Retina (tissue), 1 donor: ENCODE measurements around the gene ABCC12.

Experiments
- DNase-seq: peaks from one replicate; pipeline ENCODE4 v3.0.0-alpha.2; 2016

Gene ABCC12

GRCh38 chr16:48131201-48131935 is 24.4 kb downstream of the ABCC12 start:
- DNase-seq = no peak

DNA sequence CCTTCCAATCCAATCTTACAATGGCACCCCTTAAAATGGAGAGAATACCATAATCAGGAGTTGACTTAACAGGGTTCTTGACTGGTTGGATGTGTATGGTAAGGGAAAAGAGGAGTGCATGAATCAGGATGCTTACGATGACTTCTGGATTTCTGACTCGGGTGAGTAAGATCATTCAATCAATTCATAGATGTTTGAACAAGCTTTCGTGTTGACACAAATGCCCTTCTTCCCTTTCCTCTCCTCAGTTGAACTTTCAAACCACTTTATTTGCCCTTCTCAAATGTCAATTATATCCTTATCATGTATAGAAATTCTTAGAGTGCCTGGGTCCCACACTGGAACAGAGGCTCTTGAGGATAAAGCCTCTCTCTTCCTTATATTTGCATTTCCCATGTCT is 25.9 kb downstream of the ABCC12 start:
- DNase-seq = no peak

- DNase-seq = no peak
These were observed 27.0 kb downstream of the ABCC12 start for GRCh38 chr16:48128769-48129168.

- no peak for DNase-seq
These were observed 28.8 kb downstream of the ABCC12 start for GRCh38 chr16:48126801-48127644.

GRCh38 chr16:48125888-48126287 is 29.9 kb downstream of the ABCC12 start:
- no peak for DNase-seq

DNA sequence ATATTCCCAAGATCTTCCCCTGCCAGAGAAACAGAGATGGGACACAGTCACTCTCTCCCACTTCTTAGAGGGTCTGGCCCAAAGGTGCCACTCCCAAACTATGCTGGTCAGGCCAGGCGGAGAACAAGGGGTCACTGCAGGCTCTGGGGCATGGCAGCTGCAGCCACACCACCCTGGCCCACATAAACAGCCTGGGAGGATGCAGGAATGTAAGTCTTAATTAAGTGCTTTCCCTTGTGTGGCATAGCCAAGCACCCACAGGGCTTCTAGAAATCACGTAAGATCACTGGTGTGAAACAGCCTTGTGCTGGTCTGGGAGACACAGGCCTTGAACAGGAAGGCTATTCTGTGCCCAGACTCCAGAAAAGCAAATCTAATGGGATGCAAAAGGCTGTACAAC is 31.5 kb downstream of the ABCC12 start:
- DNase-seq = no peak

DNA sequence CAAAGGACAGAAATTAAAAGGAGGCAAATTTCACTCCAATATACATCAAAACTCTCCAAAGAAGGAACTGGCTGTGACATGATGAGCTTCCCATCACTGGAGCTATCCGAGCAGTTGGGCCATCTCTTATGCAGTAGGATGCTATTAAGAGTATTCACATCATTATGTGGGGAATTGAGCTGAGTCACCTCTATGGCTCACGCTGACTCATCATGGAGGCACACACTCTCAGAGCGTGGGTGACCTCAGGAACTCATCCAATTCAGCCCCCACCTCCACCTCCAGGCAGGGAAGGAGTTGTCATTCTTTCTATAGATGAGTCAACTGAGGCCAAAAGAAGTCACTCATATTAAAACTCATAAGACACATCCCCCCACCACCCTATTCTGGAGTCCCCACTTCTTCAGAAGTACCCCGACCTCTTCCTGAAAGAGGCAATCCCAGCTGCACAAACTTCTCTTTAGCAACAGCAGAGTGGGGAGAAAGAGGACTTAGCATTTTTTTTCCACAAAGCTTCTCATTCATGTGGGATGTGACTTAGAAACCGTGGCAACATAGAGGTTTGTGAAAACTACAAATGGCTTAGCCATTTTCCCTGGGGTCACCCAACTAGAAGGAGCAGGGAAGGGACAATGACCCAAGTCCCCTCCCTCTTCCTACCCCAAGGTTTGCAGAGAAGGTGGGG is 32.5 kb downstream of the ABCC12 start:
- no peak for DNase-seq

DNA sequence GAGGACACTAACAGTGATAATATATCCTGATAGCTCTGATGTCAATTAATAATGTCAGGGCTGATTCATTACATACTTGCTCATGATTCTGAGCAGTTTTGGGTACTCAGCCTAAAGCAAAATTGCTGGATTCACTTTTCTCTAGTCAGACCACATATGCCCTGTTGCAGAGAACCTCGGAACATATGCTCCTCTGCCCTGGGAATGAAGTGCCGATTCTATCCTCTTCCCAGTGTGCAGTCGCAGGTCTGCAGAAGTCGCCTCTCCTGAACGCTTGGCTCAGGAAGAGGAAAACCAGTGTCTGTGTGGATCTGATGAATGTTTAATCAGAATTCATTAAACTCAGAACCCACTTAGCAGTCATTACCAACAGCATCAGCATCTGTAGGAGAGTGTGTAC is 34.5 kb downstream of the ABCC12 start:
- DNase-seq = no peak

DNA sequence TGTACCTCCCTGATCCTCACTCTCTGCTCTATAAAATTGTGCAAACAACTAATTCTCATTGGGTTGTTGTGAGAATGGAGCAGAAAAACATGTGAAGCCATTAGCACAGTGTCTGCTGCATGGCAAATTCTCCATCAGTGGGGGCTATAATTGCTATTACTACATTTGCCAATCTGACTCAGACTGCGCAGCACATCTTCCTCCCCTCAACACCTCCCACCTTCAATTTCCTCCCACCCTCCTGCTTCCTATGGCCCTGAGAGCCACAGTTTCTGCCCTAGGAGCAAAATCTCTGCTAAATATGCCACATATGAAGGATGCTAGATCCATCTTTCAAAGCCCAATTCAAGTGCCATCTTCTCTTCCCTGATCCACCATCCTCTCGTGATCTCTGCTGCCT is 37.0 kb downstream of the ABCC12 start:
- DNase-seq = no peak

DNA sequence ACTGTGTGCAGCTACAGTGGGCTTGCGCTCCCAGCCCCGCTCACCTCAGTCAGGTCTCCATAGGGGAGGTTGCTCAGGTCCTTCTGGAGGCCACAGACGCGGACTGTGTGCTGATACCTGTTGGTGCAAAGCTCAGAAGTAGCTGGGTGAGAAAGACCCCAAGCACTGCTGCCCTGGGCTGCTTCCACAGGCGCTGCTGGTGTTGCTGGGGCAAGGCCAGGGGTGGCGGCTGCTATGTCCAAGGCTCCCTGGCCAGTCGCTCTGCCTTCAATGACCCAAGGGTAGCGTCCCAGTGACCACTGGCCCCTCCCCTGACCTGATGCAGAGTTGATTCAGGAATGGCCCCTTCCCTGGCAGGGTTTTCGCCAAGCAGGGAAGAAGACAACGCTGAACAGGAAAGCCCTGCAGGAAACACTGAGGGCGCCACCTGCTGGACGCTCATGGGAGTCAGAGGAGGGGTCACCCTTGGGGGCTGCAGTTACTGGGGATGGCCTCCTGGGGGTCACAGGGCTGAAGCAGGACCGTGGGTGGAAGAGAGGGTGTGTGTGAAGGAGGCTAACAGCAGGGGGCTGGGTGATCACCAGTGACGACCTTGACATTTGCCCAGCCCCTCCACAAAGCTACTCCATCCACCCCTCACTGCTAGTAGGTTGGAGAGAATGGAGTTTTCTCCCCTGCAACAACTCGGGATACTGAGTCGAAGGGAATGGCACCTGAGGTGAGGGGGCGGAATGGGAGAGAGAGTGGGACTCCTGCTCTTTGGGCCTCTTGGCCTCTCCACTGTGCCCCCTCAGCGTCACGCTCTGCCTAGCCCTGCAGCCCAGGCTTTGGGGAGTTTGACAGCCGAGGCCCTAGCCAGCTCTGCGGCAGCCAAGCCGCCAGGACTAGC is 38.3 kb downstream of the ABCC12 start:
- DNase-seq = peak; percentile 73

DNA sequence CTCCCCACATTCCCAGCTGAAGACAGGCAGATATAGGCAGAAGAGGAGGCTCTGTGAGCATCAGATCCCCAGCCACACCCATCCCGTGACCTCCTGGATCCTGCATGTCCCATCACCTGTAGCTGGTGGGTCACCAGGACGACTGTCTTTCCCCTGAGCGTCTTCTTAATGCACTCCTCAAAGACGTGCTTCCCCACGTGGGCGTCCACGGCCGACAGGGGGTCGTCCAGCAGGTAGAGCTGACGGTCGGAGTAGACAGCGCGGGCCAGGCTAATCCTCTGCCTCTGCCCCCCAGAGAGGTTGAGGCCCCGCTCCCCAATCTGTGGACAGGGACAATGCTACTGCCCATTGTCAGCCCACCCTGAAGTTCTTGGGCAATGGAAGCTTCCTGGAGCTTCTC is 40.5 kb downstream of the ABCC12 start:
- no peak for DNase-seq

DNA sequence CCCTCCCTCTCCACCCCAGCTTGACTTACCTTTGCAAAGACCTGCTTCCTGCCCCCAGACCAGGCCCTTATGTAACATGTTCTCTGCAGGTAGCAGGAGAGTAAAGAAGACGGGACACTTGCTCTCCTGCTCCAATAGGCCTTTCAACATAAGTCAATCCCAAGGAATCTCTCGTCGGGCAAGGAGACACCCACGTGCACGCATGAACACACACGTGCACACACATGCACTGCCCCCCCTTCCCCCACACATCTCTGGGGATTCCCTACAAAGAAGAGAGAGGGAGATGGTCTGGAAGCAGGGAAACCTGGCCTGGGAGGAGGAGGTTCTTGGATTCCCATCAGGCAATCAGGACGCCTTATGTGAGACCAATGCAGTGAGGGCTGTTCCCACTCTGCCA is 41.4 kb downstream of the ABCC12 start:
- DNase-seq = no peak

GRCh38 chr16:48113471-48113870 is 42.3 kb downstream of the ABCC12 start:
- no peak for DNase-seq

DNA sequence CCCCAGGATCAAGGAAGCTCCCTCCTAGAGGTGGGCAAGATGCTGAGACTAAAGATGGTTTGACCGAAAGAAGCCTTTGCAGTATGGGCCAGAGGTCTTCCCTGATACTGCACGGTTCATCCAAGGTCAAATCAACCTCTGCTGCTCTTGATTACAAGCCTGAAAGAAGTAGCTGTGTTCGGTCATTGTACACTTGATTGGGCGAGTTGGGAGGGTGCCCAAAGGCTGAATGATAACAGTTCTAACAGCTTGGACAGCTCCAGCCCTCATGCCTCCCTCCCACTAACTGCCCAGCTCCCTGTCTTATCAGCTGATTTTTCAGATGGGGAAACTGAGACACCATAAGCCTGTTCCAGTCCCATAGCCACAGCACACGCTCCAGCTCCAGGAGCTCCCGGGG is 42.8 kb downstream of the ABCC12 start:
- no peak for DNase-seq

GRCh38 chr16:48112600-48112999 is 43.2 kb downstream of the ABCC12 start:
- DNase-seq = no peak

DNA sequence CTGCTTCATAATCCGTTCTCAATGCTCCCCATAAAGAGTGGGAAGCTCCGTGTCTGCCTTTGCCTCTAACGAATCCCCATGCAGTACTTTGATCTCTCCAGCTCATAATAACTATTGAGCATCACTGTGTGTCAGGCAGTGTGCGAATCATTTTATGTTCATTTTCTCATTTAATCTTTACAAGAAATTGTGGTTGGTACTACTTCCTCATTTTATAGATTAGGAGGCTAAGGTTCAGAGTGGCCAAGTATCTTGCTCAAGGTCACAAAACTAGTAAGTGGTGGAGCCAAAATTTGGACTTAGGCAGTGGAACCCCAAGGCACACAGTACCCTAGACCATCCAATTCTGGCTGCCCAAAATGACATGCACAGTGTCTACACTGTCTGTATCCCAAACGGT is 44.8 kb downstream of the ABCC12 start:
- no peak for DNase-seq

DNA sequence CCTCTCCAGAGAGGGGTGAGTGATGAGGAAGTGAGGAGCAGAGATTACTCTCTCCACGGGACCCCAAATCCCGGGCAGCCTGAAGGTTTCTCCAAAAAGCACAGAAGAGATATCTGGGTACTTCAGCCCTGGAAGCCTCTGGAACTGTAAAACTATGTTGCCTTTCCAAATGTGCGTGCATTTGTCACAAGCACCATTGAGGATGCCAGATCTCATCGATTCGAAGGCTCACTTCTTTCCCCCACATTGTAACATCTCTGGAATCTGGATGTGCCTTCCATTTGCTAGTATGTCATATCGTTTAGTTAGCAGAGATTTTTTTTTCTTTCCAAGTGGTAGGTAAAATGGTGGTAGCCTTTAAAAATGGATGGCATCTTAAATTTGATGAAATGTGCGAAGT is 45.8 kb downstream of the ABCC12 start:
- no peak for DNase-seq

DNA sequence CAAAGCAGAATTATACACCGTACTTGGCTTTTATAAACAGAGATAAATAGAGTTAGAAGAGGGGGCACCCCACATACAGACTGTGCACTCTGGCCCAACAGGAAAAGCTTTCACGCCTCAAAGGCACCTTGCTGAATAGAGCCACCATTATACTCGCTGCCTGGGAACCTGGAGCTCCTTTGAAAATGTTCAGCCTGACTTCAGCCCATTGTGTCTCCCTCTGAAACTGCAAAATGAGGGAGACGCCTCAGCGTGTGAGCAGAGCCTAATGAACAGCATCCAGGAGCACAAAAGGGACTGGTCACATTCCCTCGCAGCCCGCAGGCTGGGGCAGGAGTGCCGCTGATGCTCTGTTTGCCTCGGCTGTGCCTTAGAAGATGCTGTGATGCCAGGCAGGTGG is 46.3 kb downstream of the ABCC12 start:
- peak; percentile 38 for DNase-seq

GRCh38 chr16:48106446-48106845 is 49.3 kb downstream of the ABCC12 start:
- no peak for DNase-seq
